Prostate gland (tissue), 2 donors: ENCODE results near the gene CCSER1.

Source experiments
- CTCF ChIP-seq, 4 experiments: fragments of 200-600 bp in 2 of 4; fragments of 450-650 bp in 2 of 4; sonication (generic) in 2 of 4; IDR thresholded peaks; 1 replicate in 3 of 4; 2 replicates in 1 of 4; pipeline ENCODE4 v1.5.1; 2016 to 2019; ENCODE audit warnings: antibody characterized with exemption in 4 of 4, mild to moderate bottlenecking in 2 of 4, moderate library complexity in 2 of 4
- POLR2A ChIP-seq: fragments of 450-650 bp; IDR thresholded peaks from one replicate; pipeline ENCODE4 v1.6.1; 2016; ENCODE audit warnings: antibody characterized with exemption, mild to moderate bottlenecking
- POLR2AphosphoS5 ChIP-seq: sonication (generic); formaldehyde crosslinking; IDR thresholded peaks from one replicate; pipeline ENCODE4 v1.6.1; 2017; ENCODE audit warnings: antibody characterized with exemption

- TF ChIP-seq CTCF (IDR thresholded peaks at IDR 0.05) (no peak), POLR2A (no peak), POLR2AphosphoS5 (no peak)
Observed at GRCh38 chr4:91519155-91519554, 1392.0 kb downstream of the CCSER1 start.
